Activated T-helper 2 cell treated with anti-CD3 and anti-CD28 coated beads, Interferon-gamma antibody, Interleukin-2, Interleukin-4, amounts not matched to agents 10 μg/mL and 5 μg/mL and 100 μg/mL, durations not matched to agents 14 hours and 24 hours and 36 hours (primary cell): ENCODE data around the gene CCDC122. TPM values are rescaled to one million over a fixed set of nuclear protein-coding genes. Genes with fewer than 3 reads are reported as not detected.

Source experiments
- DNase-seq: peaks from one replicate; pipeline ENCODE4 v3.0.0; 2021; ENCODE audit warnings: low spot score
- H3K27ac Mint-ChIP-seq: one replicate; pipeline ENCODE4 v1.8.0; 2021; ENCODE audit warnings: mixed read lengths
- H3K27me3 Mint-ChIP-seq: one replicate; pipeline ENCODE4 v1.8.0; 2021; ENCODE audit warnings: low read depth, mixed read lengths
- H3K36me3 Mint-ChIP-seq: one replicate; pipeline ENCODE4 v1.8.0; 2021; ENCODE audit warnings: low read depth, mixed read lengths
- H3K4me1 Mint-ChIP-seq: one replicate; pipeline ENCODE4 v1.8.0; 2021; ENCODE audit warnings: low read depth, mixed read lengths
- H3K4me3 Mint-ChIP-seq: one replicate; pipeline ENCODE4 v1.8.0; 2021; ENCODE audit warnings: low read depth, mild to moderate bottlenecking, moderate library complexity, mixed read lengths
- H3K9me3 Mint-ChIP-seq: one replicate; pipeline ENCODE4 v1.8.0; 2021; ENCODE audit warnings: mixed read lengths
- intact Hi-C: fragments of 100-400 bp; cut with micrococcal nuclease; formaldehyde crosslinking; loops from one replicate; pipeline ENCODE4 v1.15.1; 2023
- total RNA-seq: library from RNA; stranded (reverse); gene quantifications from 2 replicates; pipeline ENCODE4 v1.2.3, GENCODE V29; 2022

Gene CCDC122
- 0.11 and 0.34 TPM in 2 replicates for total RNA-seq

- intact Hi-C loops: loop anchor here (5.0 kb wide), 1 partner anchor 907 kb away; no protein-coding TSS in a partner anchor
- Mint-ChIP-seq H3K27me3 (peaks cover 46% of the 10 kb centered on the region), H3K9me3 (no peaks in the 10 kb centered on the region), H3K4me1 (peaks cover 10% of the 10 kb centered on the region), H3K27ac (peak within 1 kb of the TSS; percentile 68), H3K4me3 (peak within 1 kb of the TSS; percentile 77), H3K36me3 (peaks cover 4% of the 10 kb centered on the region)
- peak; percentile 56 for DNase-seq
These were observed at the start of gene CCDC122 for GRCh38 chr13:43878892-43879754. TSS of gene CCDC122 (minus strand) at chr13:43879740. CDS start at chr13:43869376, 10,364 bp downstream.

- intact Hi-C loops: no loop called here
- DNase-seq: no peak
- Mint-ChIP-seq H3K27me3 (peaks cover 9% of the 10 kb centered on the region), H3K9me3 (no peaks in the 10 kb centered on the region), H3K4me3 (no peak overlapping the region), H3K4me1 (no peaks in the 10 kb centered on the region), H3K36me3 (no peaks in the 10 kb centered on the region), H3K27ac (no peak overlapping the region)
These were observed 45.2 kb upstream of the CCDC122 start for GRCh38 chr13:43924549-43925245.

GRCh38 chr13:43920965-43921674 is 41.6 kb upstream of the CCDC122 start:
- Mint-ChIP-seq H3K4me3 (no peak overlapping the region), H3K4me1 (no peaks in the 10 kb centered on the region), H3K27ac (no peak overlapping the region), H3K9me3 (no peaks in the 10 kb centered on the region), H3K36me3 (no peaks in the 10 kb centered on the region), H3K27me3 (peaks cover 21% of the 10 kb centered on the region)
- intact Hi-C loops: no loop called here
- DNase-seq: no peak

GRCh38 chr13:43918636-43919035 is 39.1 kb upstream of the CCDC122 start:
- Mint-ChIP-seq H3K27ac (no peak overlapping the region), H3K36me3 (no peaks in the 10 kb centered on the region), H3K9me3 (no peaks in the 10 kb centered on the region)

GRCh38 chr13:43916828-43917227 is 37.3 kb upstream of the CCDC122 start:
- no peaks in the 10 kb centered on the region for H3K36me3 Mint-ChIP-seq
- H3K4me3 Mint-ChIP-seq: no peak overlapping the region
- peaks cover 33% of the 10 kb centered on the region for H3K27me3 Mint-ChIP-seq
- no peaks in the 10 kb centered on the region for H3K4me1 Mint-ChIP-seq
- H3K9me3 Mint-ChIP-seq: no peaks in the 10 kb centered on the region
- no peak overlapping the region for H3K27ac Mint-ChIP-seq
- intact Hi-C loops: no loop called here
- no peak for DNase-seq

More at GRCh38 chr13:43918636-43919035, 39.1 kb upstream of the CCDC122 start:
- Mint-ChIP-seq H3K4me3 (no peak overlapping the region), H3K27me3 (peaks cover 25% of the 10 kb centered on the region), H3K4me1 (no peaks in the 10 kb centered on the region)
- no peak for DNase-seq
- intact Hi-C loops: no loop called here

GRCh38 chr13:43915451-43915850 is 35.9 kb upstream of the CCDC122 start:
- intact Hi-C loops: no loop called here
- Mint-ChIP-seq H3K9me3 (no peaks in the 10 kb centered on the region), H3K27me3 (peaks cover 29% of the 10 kb centered on the region), H3K4me1 (no peaks in the 10 kb centered on the region), H3K27ac (no peak overlapping the region), H3K36me3 (no peaks in the 10 kb centered on the region), H3K4me3 (no peak overlapping the region)
- no peak for DNase-seq

GRCh38 chr13:43911871-43912270 is 32.3 kb upstream of the CCDC122 start:
- Mint-ChIP-seq H3K27me3 (peaks cover 25% of the 10 kb centered on the region), H3K36me3 (no peaks in the 10 kb centered on the region), H3K4me1 (no peaks in the 10 kb centered on the region), H3K9me3 (no peaks in the 10 kb centered on the region), H3K4me3 (no peak overlapping the region), H3K27ac (no peak overlapping the region)
- intact Hi-C loops: no loop called here
- DNase-seq: no peak

GRCh38 chr13:43911278-43911677 is 31.7 kb upstream of the CCDC122 start:
- intact Hi-C loops: no loop called here
- H3K9me3 Mint-ChIP-seq: no peaks in the 10 kb centered on the region
- DNase-seq: no peak
- H3K4me3 Mint-ChIP-seq: no peak overlapping the region
- no peak overlapping the region for H3K27ac Mint-ChIP-seq
- H3K27me3 Mint-ChIP-seq: peaks cover 30% of the 10 kb centered on the region
- H3K4me1 Mint-ChIP-seq: no peaks in the 10 kb centered on the region
- H3K36me3 Mint-ChIP-seq: no peaks in the 10 kb centered on the region

- DNase-seq: no peak
- no peaks in the 10 kb centered on the region for H3K4me1 Mint-ChIP-seq
- H3K27ac Mint-ChIP-seq: no peak overlapping the region
- no peaks in the 10 kb centered on the region for H3K36me3 Mint-ChIP-seq
- intact Hi-C loops: no loop called here
- peaks cover 30% of the 10 kb centered on the region for H3K27me3 Mint-ChIP-seq
- no peaks in the 10 kb centered on the region for H3K9me3 Mint-ChIP-seq
- no peak overlapping the region for H3K4me3 Mint-ChIP-seq
These were observed 31.3 kb upstream of the CCDC122 start for GRCh38 chr13:43910856-43911255.

- no peaks in the 10 kb centered on the region for H3K9me3 Mint-ChIP-seq
- intact Hi-C loops: loop anchor here (10.0 kb wide), 2 partner anchors 146 to 1066 kb away; no protein-coding TSS in a partner anchor
These were observed 28.9 kb upstream of the CCDC122 start for GRCh38 chr13:43908156-43909126.

GRCh38 chr13:43905435-43906031 is 26.0 kb upstream of the CCDC122 start:
- Mint-ChIP-seq H3K4me3 (no peak overlapping the region), H3K4me1 (no peaks in the 10 kb centered on the region), H3K27me3 (peaks cover 24% of the 10 kb centered on the region), H3K36me3 (no peaks in the 10 kb centered on the region), H3K9me3 (no peaks in the 10 kb centered on the region), H3K27ac (no peak overlapping the region)
- no peak for DNase-seq
- intact Hi-C loops: loop anchor here (1.0 to 10.0 kb wide), 4 partner anchors 149 to 1069 kb away; no protein-coding TSS in a partner anchor

More at GRCh38 chr13:43908156-43909126, 28.9 kb upstream of the CCDC122 start:
- Mint-ChIP-seq H3K36me3 (no peaks in the 10 kb centered on the region), H3K27ac (no peak overlapping the region), H3K27me3 (peaks cover 31% of the 10 kb centered on the region), H3K4me1 (no peaks in the 10 kb centered on the region), H3K4me3 (no peak overlapping the region)
- DNase-seq: no peak
